Measurements from ENCODE around the gene PUS3. TPM values are rescaled to one million over a fixed set of nuclear protein-coding genes. Genes with fewer than 3 reads are reported as not detected.

PUS3 gene
- total RNA-seq, 1 experiment from 2014 or later, result 18.6 TPM

GRCh38 chr11:125952559-125952958 is 49.6 kb upstream of the PUS3 start (continued):
- no peak for TF ChIP-seq AR (CRISPR knock-in tag; IDR thresholded peaks at IDR 0.05)

- 0 out of 2 replicates have a peak, but pooled peaks cover 4% of the 10 kb centered on the region for H3K4me1 Mint-ChIP-seq
- H3K9me3 Mint-ChIP-seq, result no peaks in the 10 kb centered on the region
- H3K4me3 Mint-ChIP-seq, result no peak overlapping the region
- ATAC-seq (no peak), DNase-seq (ENCODE audit: low spot score) (no peak)
- no peaks in the 10 kb centered on the region for H3K27me3 Mint-ChIP-seq (ENCODE audit: low read depth)
- TF ChIP-seq IRF1 (CRISPR knock-in tag; IDR thresholded peaks at IDR 0.05) (no peak), E2F4 (CRISPR knock-in tag; IDR thresholded peaks at IDR 0.05; ENCODE audit: borderline replicate concordance, low read depth) (no peak), ATF1 (CRISPR knock-in tag; IDR thresholded peaks at IDR 0.05) (no peak), ZNF423 (CRISPR knock-in tag; IDR thresholded peaks at IDR 0.05) (peak; percentile 85), FOXJ3 (CRISPR knock-in tag; IDR thresholded peaks at IDR 0.05; ENCODE audit: borderline replicate concordance) (no peak), ERG (CRISPR knock-in tag; IDR thresholded peaks at IDR 0.05) (no peak)
- ChIA-PET CTCF (interaction anchor here (1.2 to 1.6 kb wide), 2 partner anchors 10 to 110 kb away, joined by 5 to 8 read pairs; no protein-coding TSS in a partner anchor), POLR2A (no interaction called here)
- H3K27ac Mint-ChIP-seq, result no peak overlapping the region
- no peaks in the 10 kb centered on the region for H3K36me3 Mint-ChIP-seq
These were observed 48.7 kb upstream of the PUS3 start for GRCh38 chr11:125951731-125952130.

- H3K36me3 Mint-ChIP-seq, result no peaks in the 10 kb centered on the region
- DNase-seq (ENCODE audit: low spot score), result no peak
- ChIA-PET CTCF (interaction anchor here (1.2 to 1.8 kb wide), 2 partner anchors 9 to 111 kb away, joined by 5 to 9 read pairs; no protein-coding TSS in a partner anchor), POLR2A (no interaction called here)
- H3K27ac Mint-ChIP-seq, result peak overlapping the region; percentile 82
- H3K27me3 Mint-ChIP-seq (ENCODE audit: low read depth), result no peaks in the 10 kb centered on the region
- H3K4me3 Mint-ChIP-seq, result no peak overlapping the region
- H3K4me1 Mint-ChIP-seq, result 0 out of 2 replicates have a peak, but pooled peaks cover 4% of the 10 kb centered on the region
- no peak for ATAC-seq
- no peak for TF ChIP-seq NFYB (CRISPR knock-in tag; conservative IDR thresholded peaks at IDR 0.05; ENCODE audit: low read depth)
- no peak for TF ChIP-seq RELA (CRISPR knock-in tag; IDR thresholded peaks at IDR 0.05; ENCODE audit: borderline replicate concordance)
- no peaks in the 10 kb centered on the region for H3K9me3 Mint-ChIP-seq
These were observed 48.0 kb upstream of the PUS3 start for GRCh38 chr11:125950696-125951651.

- H3K4me3 Mint-ChIP-seq, result no peak overlapping the region
- ChIA-PET CTCF (interaction anchor here (1.8 kb wide), 1 partner anchor 8 kb away, joined by 9 read pairs; no protein-coding TSS in a partner anchor), POLR2A (no interaction called here)
- no peak for TF ChIP-seq SOX15 (CRISPR knock-in tag; IDR thresholded peaks at IDR 0.05)
- TF ChIP-seq ZNF281 (CRISPR knock-in tag; IDR thresholded peaks at IDR 0.05), result no peak
- H3K27me3 Mint-ChIP-seq (ENCODE audit: low read depth), result no peaks in the 10 kb centered on the region
- DNase-seq (ENCODE audit: low spot score) (no peak), ATAC-seq (no peak)
- no peaks in the 10 kb centered on the region for H3K9me3 Mint-ChIP-seq
- no peaks in the 10 kb centered on the region for H3K36me3 Mint-ChIP-seq
- H3K4me1 Mint-ChIP-seq, result peaks cover 6% of the 10 kb centered on the region; the same call in 1 of the 2 replicates
- 0 out of 2 replicates have a peak overlapping the region, but pooled peaks have one; percentile 78 for H3K27ac Mint-ChIP-seq
These were observed 47.1 kb upstream of the PUS3 start for GRCh38 chr11:125950178-125950490.
